HG02588 (cell line): ENCODE measurements around the gene ADAM22.

Source experiments
- ATAC-seq: cut with Tn5 transposase; IDR thresholded peaks from one replicate; pipeline ENCODE4 v1.9.1; 2021; ENCODE audit warnings: mild to moderate bottlenecking, moderate library complexity; ENCODE audit not compliant: unreplicated experiment

Gene ADAM22

DNA sequence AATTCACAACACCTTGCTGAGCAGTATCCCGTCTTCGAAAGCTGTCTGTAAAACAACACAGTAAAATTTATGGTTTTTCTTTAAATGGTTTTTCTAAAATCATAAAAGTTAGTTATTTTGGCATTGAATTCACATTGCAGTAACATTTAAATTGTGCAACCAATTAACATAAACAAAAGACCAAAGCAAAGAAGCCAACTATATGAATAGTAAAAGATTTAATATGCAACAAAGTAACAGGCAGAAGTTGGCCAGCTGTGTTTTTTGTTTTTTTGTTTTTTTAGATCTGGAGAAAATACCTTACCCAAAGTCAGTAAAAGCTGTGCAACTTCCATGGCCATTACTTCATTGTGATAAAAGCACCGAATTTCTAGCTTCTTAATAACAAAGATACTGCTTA lies 274.5 kb downstream of the ADAM22 start:
- no peak for ATAC-seq

DNA sequence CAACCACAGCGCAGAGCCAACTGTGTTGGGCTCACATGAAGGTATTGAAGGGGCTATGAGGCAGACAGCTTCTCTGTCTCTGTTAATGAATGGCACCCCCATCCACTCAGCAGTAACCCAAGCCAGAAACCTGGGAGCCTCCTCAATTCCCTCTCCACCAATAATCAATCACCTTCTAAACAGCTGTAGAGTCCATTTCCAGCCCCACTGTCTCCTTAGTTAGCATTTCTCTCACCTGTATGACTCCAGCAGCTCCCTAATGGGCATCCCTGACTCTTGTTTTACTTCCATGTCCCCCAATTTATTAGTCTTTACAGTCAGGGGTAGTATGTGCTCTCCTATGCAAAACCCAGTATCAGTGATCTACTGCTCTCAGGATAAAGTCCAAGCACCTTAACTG lies 278.9 kb downstream of the ADAM22 start:
- no peak for ATAC-seq

- ATAC-seq, result no peak
Observed at GRCh38 chr7:88214456-88214855, 280.4 kb downstream of the ADAM22 start.

- ATAC-seq, result no peak
Observed at GRCh38 chr7:88215295-88215694, 281.2 kb downstream of the ADAM22 start.

- ATAC-seq, result no peak
Observed at GRCh38 chr7:88216276-88216675, 282.2 kb downstream of the ADAM22 start.

- peak; percentile 73 for ATAC-seq
Observed at GRCh38 chr7:88217675-88218428, 283.8 kb downstream of the ADAM22 start.

- ATAC-seq, result no peak
Observed at GRCh38 chr7:88218429-88218745, 284.3 kb downstream of the ADAM22 start.

DNA sequence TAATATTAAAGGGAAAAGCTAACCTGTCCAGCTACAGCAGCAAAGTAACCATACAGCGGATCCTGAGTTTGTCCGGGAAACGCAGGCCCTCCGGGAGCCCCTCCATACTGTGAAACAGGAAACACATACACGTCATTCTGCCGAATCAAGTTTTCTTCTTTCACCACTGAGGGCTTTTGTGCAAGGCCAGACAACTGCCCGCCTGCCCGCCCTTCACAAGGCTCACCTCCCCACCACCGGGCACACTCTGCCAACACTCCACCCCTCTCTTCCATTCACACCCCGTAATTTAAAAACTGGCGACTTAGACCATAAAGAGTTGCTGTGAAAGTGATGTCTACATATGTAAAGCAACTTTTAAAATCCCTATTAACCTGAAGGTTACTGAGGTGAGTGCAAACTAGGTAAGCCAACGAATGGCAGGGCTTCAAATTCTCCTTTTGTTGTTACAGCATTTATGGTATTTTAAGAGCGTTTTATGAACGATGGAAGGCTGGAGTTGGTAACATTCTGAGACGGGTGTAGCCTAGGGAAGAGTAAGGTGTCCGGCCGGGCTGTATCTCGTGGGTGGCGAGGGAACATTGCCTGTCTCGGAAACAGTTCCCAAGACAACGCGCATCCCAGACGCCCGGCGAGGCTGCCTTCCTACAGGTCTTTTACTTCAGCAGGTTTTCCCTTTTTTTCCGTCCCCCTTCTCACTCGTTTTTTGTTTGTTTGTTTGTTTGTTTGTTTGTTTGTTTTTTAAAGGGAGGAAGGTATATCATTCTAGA lies 285.0 kb downstream of the ADAM22 start:
- ATAC-seq, result peak; percentile 29

GRCh38 chr7:88219781-88220747 lies 286.0 kb downstream of the ADAM22 start, which contains the start of gene SRI:
Gene SRI, minus strand, starts transcription at chr7:88220038. Its CDS starts 12 bp downstream, at chr7:88220026.
- ATAC-seq, result peak; percentile 67

DNA sequence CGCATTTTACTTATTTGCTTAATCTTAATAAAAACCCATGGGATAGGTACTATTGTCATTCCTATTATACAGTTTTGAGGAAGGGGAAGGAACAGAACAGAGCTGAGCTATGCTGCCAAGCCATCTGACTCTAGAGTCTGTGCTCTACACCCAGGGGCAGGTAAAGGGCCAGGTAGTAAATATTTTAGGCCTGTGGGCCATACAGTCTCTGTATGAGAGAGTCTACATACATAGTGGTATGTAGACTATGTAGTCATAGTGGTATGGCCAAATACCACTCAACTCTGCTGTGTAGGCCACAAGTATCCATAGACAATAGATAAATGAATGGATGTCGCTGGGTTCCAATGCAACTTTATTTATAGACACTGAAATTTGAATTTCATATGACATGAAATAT lies 289.2 kb downstream of the ADAM22 start:
- ATAC-seq, result no peak

DNA sequence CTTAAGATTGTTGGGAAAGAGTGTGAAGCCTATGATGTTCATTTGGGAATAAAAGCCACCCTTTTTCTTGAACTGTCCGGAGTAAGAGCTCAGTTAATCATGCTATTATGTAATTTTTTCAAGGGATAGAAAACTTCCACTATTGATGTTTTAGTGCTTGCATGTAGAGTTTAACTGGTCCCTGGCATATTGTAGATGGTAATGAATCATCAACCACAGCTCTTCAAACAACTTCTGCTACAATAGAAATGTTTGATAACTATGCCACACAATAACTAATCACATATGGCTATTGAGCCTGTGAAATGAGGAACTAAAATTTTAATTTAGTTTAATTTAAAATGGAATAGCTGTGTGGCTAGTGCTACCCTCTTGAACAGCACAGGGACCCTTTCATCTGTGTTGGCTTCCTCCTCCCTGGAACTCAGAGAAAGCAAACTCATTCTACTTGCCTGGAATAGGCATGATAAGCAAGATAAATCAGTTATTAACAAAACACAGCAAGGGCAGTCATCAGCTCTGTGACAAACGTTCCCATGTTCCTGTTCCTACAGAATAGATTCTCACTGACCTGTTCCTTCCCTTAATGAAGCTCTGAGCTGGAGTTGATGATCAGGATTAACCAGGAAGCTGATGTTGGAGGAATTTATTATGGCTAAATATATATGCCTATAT lies 290.7 kb downstream of the ADAM22 start:
- no peak for ATAC-seq

DNA sequence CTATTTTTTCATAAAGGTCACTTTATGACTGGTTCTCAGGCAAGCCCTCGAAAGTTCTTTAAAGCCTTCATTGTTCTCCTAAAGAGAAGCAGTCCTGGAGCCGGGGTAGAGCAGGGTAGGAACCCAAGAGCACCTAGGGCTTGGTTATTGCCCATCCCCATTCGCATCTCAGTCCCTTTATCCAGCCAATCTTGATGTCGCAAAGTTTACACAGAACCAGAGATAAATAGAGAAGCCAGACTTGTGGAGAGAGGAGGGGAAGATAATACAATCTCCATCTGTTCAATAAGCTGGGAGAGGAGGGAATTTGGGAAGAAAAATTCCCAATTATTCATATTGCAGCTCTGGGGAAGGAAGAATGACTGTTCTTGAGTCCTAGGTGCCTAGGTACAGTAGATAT lies 292.1 kb downstream of the ADAM22 start:
- no peak for ATAC-seq

DNA sequence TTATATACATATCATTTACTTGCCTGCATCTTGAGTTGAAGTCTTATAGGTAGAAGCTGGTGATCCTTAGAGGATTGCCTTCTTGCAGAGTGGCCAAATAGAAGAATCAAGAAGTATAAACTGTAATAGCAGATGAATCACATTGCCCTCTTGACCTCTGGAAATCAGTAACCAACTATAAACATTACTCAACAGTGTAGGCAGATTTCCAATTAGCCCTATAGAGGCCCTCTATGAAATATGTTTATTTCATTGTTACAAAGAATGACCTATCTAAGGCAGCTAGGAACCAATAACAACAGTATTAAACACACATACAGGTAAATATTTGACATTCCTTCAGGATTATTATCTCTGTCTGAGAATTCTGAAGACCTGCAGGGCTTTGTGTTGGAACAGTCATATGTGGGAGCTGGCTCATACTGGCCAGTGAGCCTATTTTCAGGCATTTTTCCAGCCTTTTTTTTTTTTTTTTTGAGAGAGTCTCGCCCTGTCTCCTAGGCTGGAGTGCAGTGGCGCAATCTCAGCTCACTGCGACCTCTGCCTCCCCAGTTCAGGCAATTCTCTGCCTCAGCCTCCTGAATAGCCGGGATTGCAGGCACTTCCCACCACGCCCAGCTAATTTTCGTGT lies 292.9 kb downstream of the ADAM22 start:
- no peak for ATAC-seq

- ATAC-seq, result no peak
Observed at GRCh38 chr7:88229302-88229995, 295.4 kb downstream of the ADAM22 start.

DNA sequence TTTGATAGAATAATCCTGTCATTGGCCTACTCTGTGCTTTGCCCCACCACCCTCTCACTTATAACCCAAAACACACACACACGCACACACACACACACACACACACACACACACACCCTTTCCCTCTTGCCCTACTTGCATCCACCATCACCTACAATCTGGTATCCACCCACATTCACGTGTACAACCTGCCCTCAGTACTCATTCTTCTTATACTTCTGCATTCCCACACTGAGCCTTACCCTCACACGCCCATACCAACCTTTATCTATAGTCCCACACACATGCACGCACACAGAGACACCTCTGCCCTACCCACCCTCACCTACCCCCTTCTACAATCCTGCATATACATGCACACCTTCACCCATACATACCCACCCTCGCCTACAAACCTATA lies 296.6 kb downstream of the ADAM22 start:
- no peak for ATAC-seq

DNA sequence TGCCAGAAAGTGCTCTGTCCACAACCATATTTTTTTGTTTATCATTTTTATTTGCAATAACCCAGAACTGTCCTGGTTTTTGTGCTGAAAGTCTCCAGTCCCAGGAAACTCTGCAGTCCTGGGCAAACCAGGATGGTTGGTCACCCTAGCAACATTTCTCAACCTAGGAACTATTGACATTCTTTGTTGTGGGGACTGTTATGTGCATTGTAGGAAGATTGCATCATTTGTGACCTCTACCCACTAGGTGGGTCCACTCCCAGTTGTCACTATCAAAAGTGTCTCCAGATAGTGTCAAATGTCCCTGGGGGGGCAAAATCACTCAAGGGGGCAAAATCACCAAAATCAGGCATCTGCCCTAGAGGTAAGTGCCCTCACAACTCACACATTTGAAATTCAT lies 299.8 kb downstream of the ADAM22 start:
- no peak for ATAC-seq

DNA sequence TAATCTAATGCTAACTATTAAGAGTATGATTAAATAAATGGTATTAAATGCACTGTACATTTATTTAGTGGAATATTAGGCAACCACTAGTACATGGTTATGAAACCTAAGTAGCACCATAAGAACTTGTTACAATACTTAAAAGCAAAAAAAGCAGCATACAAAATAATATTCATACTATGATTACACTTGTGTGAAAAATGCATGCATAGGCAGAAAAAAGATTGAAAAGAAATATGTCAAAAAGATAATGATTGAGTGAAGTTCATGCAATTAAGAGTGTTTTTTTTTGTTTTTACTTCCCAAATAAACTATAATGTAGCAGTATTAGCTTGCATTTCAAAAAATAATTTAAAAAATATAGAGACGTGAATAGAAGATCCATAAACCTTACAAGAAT lies 305.8 kb downstream of the ADAM22 start:
- ATAC-seq, result no peak

DNA sequence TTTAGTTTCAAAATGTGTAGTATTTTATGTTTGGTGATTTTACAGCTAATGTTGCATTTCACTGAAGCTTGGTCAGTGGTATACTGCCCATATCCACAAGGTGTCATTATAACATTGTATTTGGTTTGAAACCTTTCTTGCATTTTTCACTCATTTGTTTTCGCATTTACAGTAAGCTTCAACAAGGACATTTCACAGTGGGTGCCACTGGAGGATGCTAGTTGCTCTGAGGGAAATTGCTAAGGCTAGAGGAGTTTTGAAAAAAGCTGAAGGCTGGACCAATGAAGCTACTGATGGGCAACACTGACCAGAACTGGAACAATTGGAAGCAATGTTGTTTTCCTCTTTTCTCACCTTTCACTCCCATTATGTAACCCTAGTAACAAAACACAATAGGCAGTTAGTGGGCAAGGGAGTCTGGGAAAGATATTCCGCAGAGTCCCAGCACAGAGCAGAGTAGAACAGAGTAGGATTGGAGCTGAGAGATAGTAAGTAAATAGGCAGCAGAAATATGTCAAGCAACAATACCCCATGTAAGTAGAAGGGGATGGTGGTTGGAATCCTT lies 309.4 kb downstream of the ADAM22 start:
- ATAC-seq, result no peak

- no peak for ATAC-seq
Observed at GRCh38 chr7:88244258-88244657, 310.2 kb downstream of the ADAM22 start.
